GM21825 (cell line): Measurements from ENCODE around the gene RNF4.
"Not testable (repeated sequence)": the region's sequence is repeated elsewhere in the genome, so short reads cannot be mapped to it uniquely, and the experiment has no call there.

Source experiments
- ATAC-seq: cut with Tn5 transposase; IDR thresholded peaks from one replicate; pipeline ENCODE4 v1.9.1; 2021; ENCODE audit warnings: mild to moderate bottlenecking, moderate library complexity; ENCODE audit not compliant: unreplicated experiment

RNF4 gene

DNA sequence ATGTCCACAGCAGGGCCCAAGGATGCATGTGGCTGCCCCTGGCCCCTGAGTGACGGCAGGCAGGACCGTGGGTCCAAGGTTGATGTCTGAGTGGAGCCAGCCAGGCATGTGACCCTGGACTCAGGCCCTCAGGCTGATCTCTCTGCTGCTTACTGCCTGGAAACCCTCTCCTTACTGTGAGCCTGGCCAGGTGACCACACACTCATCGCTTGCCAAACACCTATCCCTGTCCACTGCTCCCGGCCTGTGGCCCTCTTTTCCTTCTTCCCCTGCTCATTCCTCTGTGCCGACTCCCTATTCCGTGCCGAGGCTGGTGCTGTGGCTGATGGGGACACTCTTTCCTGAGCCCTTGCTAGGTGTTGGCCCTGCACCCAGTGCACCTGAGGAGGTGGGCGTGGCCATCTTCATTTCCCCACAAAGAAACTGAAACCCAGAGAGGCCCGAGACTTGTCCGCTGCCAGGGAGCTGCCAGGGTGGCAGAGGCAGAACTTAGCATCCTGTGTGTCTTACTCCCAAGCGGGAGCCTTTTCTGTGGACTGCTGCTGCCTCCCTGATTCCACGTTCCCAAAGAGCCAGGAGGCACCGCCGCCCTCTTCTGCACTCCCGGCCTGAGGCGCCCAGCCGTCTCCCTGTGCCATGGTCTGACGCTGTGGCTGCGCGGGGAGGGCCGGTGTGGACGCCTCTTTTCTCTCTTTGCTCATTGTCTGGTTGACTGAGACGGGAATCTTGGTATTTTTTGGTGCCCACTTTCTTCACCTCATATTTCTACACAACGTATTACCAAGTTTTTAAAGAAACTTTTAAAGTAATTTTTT lies 11.2 kb upstream of the RNF4 start:
- no peak for ATAC-seq

DNA sequence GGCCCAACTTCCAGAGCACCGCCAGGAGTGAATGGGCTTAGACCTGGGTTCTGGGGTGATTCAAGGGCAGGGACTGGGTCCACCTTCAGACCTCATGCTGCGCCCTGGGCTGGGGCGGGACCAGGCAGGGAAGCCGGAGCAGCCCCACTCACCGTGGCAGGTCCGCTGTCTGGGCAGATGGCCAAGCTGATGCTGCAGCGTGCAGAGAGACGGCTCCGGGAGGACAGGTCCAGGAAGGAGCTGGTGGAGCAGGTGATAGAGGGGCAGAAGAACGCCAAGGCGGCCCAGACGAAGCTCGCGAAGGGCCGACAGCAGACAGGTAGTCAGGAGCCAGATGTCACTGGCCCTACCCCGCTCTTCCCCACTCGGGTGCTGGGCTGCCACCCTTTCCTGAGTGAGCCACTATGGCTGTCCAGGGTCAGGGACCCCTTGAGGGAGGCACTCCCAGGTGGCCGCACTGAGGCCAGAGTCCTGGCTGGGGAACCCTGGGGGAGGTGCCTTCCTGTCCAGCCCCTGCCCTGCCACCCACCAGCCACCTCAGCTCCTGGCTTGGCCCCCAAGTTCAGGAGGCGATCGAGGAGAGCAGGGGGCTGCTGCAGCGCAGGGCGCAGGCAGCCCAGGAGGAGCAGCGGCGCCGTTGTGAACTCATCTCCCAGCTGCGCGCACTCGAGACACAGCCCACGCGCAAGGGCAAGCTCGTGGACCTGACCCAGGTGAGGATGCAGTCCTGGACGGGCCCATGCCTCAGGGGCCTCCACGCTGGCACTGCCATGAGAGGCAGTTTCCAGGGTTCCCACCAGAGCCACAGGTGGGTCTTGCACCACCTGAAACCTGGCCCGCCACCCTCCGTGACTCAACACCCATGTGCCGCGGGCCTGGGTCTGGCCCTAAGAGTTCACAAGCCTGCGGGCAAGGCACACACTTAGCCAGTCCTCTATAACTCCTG lies 10.1 kb upstream of the RNF4 start:
- no peak for ATAC-seq

DNA sequence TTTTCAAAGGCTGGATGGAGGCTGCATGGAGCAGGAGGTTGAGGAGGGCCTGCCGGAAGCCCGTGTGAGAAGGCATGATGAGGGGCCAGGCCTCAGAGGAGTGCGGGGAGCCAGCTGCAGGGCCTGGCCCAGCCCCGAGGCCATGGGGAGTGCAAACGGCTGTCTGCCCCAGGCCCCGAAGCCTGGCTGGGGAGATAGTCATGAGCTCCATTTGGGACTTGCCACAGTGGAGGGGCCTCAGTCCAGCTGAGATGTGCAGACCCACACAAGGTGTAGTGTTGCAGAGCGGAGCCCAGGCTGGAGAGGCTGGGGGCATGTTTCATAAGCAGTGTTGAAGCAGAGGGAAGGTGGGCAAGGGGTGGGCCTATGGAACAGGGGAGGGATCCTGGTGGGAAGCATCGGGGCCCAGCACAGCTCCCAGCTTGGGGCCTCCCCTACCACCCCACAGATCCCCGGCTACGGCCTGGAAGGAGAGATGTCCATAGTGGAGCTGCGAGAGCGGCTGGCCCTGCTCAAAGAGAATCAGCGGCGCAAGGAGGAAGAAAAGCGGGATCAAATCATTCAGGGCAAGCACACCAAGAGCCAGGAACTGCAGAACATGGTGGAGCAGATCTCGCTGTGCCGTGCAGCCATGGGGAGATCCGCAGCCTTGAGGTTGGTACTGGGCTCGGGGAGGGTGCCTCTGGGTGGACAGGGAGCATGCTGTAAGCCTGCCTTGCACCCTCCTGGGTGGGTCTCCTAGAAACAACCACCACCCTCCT lies 9.1 kb upstream of the RNF4 start:
- ATAC-seq = no peak

DNA sequence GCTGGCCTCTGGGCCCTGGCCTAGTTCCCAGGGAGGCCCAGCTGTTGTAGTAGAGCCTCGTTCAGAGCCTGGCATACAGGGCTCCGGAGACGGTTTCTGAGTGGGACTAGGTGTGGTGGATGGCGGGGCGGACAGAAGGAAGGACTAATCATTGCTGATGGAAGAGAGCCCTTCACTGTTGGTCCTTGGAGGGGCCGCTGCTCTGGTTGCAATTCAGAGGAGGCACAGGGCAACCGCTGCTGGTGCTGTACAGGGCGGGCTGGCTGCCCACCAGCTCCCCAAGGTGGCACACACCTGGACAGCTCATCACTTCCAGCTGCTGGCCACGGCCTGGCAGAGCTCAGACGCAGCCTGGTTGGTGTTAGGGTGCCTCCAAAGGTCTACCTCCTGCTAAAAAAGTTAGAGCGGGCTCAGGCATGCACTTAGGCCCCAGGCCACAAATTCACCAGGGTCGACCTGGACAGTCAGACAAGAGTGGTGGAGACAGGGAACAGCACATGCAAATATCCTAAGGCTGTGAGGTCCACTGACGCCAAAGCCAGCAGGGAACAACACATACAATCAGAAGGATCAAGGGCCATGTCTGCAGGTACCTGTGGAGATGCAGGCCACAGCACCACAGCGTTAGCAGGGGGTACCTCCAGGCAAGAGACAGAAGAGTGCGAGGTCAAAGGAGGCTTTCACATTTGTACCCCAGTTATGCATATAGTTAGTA lies 7.5 kb upstream of the RNF4 start:
- ATAC-seq = no peak

DNA sequence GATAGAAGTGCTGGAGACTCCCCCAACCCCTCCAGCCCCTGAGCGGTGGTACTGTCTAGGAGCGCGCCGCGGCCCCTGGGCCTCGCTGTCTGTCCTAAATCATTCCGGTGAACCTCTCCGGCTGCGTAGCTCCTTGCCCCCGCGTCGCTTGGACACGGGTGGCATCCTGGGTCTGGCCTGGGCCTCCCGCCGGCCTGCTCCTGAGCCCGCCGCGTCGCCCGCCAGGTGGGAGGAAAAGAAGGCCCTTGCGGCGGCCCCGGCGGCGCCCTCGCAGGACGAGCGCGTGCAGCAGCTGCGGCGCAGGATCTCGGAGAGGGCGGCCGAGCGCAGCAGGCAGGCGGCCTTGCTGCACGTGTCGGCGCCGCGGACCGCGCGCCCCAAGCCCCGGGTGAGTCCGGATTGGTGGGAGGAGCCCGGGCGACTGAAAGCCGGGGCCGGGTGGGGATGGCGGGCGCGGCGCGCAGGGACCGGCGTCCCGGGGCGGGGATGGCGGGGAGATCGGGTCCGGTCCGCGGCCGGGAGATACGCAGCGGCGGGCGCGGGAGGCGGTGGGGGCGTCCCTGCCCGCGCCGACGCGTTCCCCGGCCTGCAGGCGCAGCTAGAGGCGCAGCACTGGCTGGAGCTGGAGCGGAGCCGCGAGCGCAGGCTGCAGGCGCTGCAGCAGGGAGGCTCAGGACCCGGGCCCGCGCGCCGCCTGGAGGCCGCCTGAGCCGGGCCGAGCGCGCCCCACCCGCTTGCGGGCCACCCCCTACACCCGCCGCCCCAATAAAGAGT lies 6.5 kb upstream of the RNF4 start:
- ATAC-seq = peak; percentile 69

DNA sequence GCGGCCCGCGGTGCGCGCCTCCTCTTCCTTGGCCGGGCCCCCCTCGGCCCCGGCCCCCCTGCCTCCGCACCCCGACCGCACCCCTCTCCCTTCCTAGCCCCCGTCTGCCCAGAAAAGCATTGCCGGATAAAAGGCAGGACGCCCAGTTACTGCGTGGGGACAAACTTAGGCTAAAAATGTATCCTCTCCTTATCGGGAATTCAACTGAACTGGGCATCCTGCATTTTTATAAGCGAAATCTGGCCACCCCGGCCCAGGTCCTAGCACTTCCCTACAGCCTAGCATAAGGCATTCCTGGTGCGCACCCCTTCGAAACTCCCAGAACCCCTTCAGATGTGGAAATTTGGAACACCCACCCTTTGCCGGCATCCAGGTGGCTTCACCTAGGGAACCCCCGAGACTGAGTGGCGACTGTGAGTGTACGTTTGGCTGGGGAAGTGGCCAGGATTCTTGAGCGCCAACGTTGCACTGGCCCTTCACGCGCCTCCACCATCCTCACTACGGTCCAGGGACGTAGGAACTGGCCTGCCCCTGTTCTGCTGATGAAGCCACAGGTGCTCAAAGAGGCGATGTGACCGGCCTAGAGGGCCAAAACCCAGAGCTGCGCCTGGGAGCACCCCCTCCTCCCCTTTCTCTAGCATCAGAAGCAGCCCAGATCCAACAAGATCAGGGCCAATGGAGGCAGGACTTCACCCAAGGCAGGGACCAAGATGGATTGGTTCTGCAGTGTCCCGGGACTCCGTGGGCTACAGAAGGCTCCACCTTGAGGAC lies 5.7 kb upstream of the RNF4 start:
- ATAC-seq = no peak

DNA sequence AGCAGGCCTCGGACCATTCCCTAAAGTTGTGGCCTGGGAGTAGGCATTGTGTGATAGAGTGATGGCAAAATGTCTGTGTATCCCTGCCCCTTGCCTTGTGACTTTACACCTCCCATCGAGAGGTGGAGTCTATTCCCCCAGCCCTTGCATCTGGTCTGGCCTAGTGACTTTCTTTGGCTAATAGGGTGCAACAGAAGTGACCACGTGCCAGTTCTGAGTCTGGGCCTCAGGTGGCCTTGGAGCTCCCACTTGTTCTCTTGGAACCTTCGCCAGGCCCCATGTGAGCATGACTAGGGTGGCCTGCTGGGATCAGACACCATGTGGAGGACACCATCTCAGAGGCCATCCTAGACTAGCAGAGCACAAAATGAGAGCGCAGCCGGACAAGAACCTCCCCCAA lies 3.9 kb upstream of the RNF4 start:
- no peak for ATAC-seq

DNA sequence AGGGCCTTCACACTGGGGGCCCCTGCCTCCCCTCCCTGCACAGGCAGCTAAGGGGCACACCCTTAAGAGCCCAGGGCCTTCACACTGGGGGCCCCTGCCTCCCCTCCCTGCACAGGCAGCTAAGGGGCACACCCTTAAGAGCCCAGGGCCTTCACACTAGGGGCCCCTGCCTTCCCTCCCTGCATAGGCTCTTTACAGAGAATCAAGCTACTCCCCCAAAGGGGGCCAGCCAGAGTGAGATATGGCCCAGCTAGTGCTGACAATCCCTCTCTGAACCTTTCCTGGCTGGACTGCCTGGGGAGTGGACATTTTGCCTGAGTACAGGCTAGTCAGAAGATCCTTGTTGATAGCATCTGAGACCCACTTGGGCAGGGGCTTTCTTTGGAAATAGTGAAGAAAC lies 3.4 kb upstream of the RNF4 start:
- not testable (repeated sequence) for ATAC-seq

DNA sequence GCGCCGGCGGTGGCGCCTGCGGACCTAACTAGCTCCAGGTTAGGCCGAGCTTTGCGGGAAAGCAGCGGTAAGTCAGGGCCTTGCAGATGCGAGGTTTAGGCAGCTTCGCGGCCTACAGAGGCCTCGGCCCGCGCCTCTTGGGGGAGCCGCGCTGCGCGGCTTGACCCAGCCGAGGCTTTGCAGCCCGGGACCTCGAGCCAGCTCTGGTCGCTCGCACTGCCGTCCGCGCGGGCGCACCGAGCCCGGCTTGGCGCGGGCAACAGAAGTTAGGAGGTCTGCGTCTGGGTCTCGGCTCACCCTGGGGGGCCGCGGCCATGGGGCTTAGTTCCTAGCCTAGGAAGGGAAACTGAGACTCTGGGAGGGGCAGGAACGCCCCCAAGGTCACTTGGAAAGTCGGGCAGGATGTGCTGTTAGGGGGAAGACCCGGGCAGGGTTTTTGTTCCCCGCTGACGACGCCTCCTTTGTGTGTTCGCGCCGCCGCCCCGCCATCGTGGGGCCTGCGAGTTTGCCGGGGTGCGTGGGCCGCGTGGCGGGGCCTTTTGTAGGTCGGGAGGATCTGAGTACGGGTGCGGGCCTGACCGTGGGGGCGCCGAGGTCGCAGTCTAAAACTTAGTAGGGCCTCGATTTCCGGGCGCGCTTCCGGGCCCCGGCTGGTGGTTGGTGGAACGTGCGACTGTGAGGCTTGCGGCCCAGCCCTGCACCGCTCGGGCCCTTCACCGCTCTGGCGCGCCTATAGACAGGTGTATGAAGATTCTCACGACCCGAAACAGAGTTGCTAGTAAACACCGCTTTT lies 482 bp downstream of the RNF4 start:
- ATAC-seq = peak; percentile 44

DNA sequence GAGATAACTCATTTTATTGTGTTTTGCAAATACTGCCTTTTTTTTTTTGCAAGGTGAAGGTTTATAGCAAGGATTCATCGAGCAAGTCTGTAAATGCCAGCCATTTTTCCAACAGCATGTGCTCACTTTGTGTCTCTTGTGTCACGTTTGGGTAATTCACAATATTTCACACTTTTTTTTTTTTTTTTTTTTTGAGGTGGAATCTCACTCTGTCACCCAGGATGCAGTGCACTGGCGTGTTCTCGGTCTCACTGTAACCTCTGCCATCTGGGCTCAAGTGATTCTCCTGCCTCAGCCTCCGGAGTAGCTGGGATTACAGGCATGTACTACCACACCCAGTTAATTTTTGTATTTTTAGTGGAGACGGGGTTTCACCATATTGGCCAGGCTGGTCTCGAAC lies 1.9 kb downstream of the RNF4 start:
- no peak for ATAC-seq

DNA sequence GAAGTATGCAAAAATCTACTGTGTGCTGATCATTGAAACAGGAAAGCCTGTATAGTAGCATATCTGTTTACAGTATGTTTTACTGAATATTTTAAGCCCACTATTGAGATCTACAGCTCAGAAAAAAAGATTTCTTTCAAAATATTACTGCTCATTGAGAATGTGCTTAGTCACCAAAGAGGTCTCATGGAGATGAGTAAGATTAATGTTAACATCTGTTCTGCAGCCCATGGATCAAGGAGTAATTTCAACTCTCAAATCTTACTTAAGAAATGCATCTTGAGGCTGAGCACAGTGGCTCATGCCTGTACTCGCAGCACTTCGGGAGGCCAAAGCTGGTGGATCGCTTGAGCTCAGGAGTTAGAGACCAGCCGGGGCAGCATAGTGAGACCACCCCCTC lies 3.3 kb downstream of the RNF4 start:
- ATAC-seq = no peak

DNA sequence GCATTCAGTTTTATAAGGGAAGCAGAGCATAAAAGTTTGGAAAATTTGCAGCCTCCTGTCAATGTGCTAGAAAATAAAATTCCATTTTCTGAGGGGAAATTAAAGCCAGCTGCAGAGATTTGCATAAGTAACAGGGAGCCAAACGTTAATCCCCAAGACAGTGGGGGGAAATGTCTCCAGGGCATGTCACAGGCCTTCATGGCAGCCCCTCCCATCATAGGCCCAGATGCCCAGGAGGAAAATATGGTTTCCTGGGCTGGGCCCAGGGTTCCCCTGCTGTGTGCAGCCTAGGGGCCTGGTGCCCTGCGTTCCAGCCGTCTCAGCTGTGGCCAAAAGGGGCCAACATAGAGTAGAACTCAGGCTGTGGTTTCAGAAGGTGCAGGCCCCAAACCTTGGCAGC lies 9.3 kb downstream of the RNF4 start:
- no peak for ATAC-seq

DNA sequence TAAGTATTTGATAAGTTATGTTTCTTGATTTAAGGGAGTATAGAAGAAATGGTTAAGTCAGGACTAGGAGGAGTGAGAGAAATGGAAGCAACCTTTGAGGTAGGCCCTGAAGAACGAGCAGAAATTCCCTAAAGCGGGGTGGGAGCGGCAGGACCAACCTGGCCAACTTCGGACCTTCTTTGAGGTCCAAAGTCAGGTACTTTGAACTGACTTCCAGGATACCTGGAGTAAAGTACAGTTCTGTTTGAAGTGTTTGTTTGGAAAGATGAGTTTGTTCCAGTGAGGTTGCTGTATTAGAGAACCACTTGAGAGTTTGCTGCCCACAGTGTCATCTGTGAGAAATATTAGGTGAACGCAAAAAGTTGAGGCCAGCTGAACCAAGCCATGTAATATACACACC lies 11.7 kb downstream of the RNF4 start:
- no peak for ATAC-seq

DNA sequence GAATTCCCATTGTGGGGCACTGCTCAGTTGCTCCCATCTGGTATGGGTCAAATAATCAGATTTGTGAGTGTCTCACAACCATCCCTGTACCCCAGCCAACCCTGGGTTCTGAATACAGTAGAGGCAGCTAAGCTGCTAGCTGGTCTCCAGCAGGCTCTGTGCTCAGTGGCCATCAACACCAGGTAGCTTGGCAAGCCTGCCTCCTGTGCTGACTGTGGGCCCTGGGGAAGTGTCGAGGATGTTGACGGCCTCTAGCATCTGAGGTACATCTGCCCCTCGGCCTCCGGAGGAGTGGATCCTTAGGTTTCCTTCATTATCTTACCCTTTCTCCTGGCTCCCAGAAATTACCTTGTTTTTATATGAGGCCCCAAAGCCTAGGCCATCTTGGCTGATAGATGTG lies 13.3 kb downstream of the RNF4 start:
- ATAC-seq = no peak

DNA sequence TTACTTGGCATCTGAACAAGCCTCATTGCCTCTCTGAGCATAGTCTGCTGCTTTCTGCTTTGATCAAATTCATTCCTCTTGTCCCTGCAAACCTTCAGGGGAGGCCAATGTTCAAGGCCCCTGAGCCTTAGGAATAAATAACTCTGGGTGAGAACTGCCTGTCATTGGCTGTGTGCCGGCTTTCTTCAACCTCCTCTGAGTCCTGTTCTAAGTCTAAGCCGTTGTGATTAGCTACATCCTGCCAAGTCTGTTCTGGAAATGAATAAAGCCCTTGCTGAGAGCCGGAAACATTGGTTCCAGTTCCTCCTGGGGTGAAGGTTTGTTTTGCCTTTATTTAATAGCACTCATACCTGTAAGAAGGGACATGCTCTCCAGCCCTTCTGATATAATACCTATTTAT lies 13.8 kb downstream of the RNF4 start:
- ATAC-seq = peak; percentile 44

DNA sequence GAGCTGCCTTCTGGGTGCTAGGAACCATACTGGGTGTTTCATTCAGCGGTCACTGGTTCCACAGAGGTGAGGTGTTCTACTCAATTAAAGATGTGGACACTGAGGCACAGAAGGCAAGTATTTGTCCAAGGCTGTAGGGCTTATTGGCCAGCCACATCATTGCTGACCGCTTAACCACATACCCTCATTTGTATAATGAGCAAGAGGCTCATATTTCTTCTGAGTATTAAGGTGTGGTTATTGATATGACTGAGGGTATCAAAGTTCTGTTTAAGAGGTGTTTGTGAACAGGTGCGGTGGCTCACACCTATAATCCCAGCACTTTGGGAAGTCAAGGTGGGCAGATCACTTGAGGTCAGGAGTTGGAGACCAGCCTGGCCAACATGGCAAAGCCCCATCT lies 14.3 kb downstream of the RNF4 start:
- ATAC-seq = no peak

DNA sequence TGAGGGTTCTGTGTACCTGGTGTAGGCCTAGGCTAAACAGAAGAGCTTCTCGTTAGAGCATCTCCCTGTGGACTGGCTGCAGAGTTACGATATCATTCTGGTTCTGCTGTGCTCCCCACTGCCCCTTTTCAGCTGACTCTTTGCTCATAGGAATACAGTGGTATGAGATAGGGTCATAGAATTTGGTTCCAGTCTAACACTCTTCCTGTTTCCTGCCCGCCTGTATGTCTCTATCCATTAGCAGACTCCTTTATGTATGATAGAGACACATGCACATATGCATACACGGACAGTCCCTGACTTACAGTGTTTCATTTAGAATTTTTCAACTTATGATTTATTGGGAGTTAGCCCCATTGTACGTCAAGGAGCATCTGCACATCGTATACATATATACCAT lies 15.3 kb downstream of the RNF4 start:
- ATAC-seq = no peak

DNA sequence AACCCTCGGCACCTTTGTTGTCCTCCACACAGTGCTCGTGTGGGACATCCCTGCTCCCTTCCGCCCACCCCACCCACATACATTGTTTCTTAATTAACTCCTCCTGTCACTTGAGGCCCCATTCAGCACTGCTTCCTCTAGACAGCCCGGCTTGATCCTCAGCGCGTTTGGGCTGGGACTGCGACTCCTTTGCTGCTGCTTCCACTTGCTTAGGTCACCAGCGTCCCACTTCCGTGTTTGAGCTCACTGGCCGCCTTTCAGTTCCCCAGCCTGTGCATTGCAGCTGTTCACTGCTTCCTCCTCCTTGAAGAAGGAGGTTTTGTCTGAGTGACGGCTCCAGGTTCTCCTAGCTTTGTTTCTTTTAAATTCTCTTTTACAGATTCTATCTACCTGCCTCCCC lies 16.1 kb downstream of the RNF4 start:
- peak; percentile 73 for ATAC-seq
